Jurkat, Clone E6-1 (cell line): Measurements from ENCODE around the gene FAM135A.

Experiments used
- DNase-seq: peaks from one replicate; pipeline ENCODE4 v3.0.0-alpha.2; 2011; ENCODE audit warnings: low read depth, low spot score
- H3K4me3 ChIP-seq: 2 replicates; pipeline ENCODE4 v1.5.1; 2011; ENCODE audit warnings: mild to moderate bottlenecking, low read length, control low read depth, moderate library complexity

The FAM135A gene

GRCh38 chr6:70394518-70395300 is 18.6 kb upstream of the FAM135A start:
- no peak overlapping the region for H3K4me3 ChIP-seq
- no peak for DNase-seq

GRCh38 chr6:70395301-70395672 is 18.0 kb upstream of the FAM135A start:
- no peak for DNase-seq
- no peak overlapping the region for H3K4me3 ChIP-seq

- no peak overlapping the region for H3K4me3 ChIP-seq
- DNase-seq: no peak
Observed at GRCh38 chr6:70396163-70396562, 17.1 kb upstream of the FAM135A start.

DNA sequence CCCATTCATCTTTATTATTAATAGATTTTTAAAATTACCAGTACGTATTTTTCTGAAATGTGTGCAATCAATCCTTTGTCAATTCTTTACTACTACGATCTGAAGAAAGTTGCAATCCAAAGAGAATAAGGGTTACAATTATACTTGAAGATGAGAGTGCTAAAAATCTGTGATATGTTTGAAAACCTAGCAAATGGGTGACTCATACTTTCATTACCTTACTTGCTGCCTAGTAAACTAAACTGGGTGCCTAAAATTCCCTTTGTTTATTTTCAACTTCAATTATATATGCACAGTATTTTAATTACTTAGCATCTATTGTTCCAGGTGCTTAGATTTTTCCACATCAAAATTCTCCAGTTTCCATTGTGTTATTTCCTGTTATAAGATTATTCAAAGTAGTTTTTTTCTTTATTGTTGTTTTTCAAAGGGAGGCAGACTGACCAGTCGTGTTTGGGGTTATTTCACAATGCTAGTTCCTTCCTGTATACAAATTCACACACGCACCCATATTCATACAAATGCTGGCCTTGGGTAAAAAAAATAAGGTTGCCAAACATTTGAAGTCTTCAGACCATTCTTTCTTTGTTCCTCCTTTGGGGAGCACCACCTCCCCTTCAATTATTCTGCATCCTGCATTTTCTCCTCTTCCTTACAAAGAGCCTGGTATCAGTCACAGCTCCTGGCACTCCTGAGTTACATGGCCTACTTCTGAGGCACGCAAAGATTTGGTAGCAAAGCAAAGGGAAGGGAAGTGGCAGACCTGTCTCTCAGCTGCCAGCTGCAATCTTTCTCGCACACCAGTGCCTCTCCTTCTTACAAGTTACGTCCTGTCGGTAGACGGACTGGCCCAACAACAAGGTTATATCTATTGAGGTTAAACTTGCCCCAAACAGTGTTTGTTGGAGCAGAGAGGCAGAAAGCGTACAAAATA is 16.2 kb upstream of the FAM135A start:
- DNase-seq: no peak
- H3K4me3 ChIP-seq: no peak overlapping the region

GRCh38 chr6:70398783-70399728 is 14.3 kb upstream of the FAM135A start:
- no peak for DNase-seq
- no peak overlapping the region for H3K4me3 ChIP-seq

DNA sequence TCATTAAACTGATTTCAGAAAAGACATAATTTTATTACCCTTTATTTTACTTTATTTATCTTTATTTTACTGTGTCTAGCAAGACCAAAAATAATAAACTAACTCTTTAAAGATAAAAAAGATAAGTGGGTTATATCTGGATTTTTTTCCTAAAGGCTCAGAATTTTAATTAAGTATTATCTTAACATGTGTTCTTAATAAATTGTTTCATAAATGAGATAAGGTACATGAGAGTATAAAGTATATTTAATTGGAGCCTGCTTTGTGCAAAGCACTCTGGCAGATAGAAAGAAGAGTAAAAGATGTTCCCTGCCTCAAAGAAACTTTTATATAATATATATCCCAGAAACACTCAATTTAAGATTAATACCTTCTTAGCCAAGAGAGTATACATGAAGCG is 8.7 kb upstream of the FAM135A start:
- DNase-seq: no peak
- H3K4me3 ChIP-seq: no peak overlapping the region

DNA sequence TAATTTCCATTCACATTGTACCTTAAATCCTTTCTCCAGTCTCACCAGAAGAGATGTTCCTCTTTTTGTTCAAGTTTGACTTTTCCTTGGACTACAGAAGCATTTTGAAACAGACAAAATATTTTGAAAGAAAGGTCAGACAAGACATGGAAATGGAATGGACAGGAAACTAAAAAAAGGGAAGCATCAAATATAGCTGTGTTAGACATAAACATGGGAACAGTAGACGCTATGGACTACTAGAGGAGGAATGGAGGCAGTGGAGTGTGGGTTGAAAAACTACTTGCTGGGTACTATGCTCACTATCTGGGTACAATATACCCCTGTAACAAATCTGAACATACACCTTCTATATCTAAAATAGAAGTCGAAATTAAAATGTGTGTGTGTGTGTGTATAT is 4.1 kb upstream of the FAM135A start:
- no peak overlapping the region for H3K4me3 ChIP-seq
- no peak for DNase-seq

- DNase-seq: no peak
- H3K4me3 ChIP-seq: no peak overlapping the region
Observed at GRCh38 chr6:70411542-70412251, 1.6 kb upstream of the FAM135A start.

DNA sequence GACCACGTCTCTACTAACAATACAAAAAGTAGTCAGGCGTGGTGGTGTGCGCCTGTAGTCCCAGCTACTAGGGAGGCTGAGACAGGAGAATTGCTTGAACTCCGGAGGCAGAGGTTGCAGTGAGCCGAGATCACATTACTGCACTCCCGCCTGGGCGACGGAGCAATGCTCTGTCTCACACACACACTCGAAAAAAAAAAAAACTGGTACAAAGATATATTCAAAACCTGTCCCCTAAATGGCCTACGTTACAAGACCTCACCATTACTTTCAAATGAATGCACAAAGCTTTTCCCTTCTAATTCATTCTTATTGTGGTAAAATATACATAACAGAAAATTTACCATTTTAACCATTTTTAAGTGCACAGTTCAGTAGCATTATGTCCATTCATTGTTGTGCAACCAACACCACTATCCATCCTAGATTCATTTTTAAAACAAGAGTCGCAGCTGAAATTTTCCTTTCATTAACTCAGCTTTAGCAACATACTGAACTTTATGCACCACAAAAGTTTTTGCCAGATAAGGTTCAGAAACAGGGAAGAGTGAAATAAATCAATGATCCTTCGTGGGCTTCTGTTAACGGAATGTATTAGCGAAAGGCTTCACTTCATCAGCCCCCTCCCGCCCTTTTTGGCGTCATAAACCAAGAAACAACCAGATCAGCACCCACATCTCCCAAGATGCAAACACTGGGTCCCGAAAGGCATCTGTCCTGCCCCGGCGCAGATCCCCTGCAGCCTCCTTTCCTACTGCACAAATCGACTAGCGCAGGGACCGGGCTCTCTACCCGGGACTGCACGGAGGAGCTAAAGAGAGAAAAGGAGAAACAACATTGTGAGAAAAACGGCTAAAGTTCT is 825 bp upstream of the FAM135A start:
- DNase-seq: no peak
- peak overlapping the region; percentile 70 for H3K4me3 ChIP-seq

- no peak for DNase-seq
- peak overlapping the region; percentile 70 for H3K4me3 ChIP-seq
Observed at GRCh38 chr6:70413992-70414494, 735 bp downstream of the FAM135A start.

- DNase-seq: no peak
- no peak overlapping the region for H3K4me3 ChIP-seq
Observed at GRCh38 chr6:70414813-70415212, 1.5 kb downstream of the FAM135A start.

GRCh38 chr6:70415247-70415646 is 1.9 kb downstream of the FAM135A start:
- H3K4me3 ChIP-seq: no peak overlapping the region

GRCh38 chr6:70415660-70416059 is 2.4 kb downstream of the FAM135A start:
- no peak for DNase-seq
- no peak overlapping the region for H3K4me3 ChIP-seq

More at GRCh38 chr6:70415247-70415646, 1.9 kb downstream of the FAM135A start:
- DNase-seq: no peak

- DNase-seq: no peak
- no peak overlapping the region for H3K4me3 ChIP-seq
Observed at GRCh38 chr6:70421509-70421908, 8.2 kb downstream of the FAM135A start.

- no peak for DNase-seq
- H3K4me3 ChIP-seq: no peak overlapping the region
Observed at GRCh38 chr6:70423189-70424134, 10.2 kb downstream of the FAM135A start.

- DNase-seq: no peak
- no peak overlapping the region for H3K4me3 ChIP-seq
Observed at GRCh38 chr6:70424291-70424690, 11.0 kb downstream of the FAM135A start.

DNA sequence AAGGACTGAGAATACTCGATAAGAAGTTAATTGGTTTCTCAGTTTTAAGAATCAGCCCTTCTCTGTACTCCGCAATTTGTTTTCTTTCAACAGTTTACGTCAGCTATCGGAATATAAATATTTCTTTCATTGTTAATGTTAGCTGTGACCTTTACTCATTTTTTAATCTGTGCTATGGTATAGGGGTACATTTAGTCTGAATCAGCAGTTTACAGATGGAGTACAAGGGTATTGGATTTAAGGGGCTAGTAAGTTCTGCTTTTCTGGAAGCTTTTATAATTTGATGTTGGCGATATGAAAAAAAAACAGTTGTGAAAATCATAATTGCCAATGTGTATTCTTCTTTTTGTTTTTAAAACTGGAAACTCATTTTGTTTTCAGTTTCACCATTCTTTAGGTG is 23.0 kb downstream of the FAM135A start:
- DNase-seq: no peak
- H3K4me3 ChIP-seq: no peak overlapping the region
